GM19193 (cell line): Measurements from ENCODE around the gene TCEAL7.

Experiments used
- POLR2A ChIP-seq: IDR thresholded peaks from 4 replicates; pipeline ENCODE4 v1.6.1; 2011; ENCODE audit not compliant: insufficient read depth, insufficient read length; ENCODE audit errors: extremely low read depth

The TCEAL7 gene

GRCh38 chrX:103360092-103360491 lies 30.1 kb downstream of the TCEAL7 start:
- no peak for TF ChIP-seq POLR2A

- TF ChIP-seq POLR2A = no peak
Measured at GRCh38 chrX:103360916-103361315, 30.9 kb downstream of the TCEAL7 start.

GRCh38 chrX:103361798-103362197 lies 31.8 kb downstream of the TCEAL7 start:
- no peak for TF ChIP-seq POLR2A

GRCh38 chrX:103362474-103362873 lies 32.4 kb downstream of the TCEAL7 start:
- no peak for TF ChIP-seq POLR2A

GRCh38 chrX:103363046-103363445 lies 33.0 kb downstream of the TCEAL7 start:
- TF ChIP-seq POLR2A = no peak

GRCh38 chrX:103367502-103367901 lies 37.5 kb downstream of the TCEAL7 start:
- TF ChIP-seq POLR2A = no peak

GRCh38 chrX:103369479-103369878 lies 39.4 kb downstream of the TCEAL7 start:
- TF ChIP-seq POLR2A = no peak

GRCh38 chrX:103372886-103373285 lies 42.8 kb downstream of the TCEAL7 start:
- TF ChIP-seq POLR2A = no peak

- TF ChIP-seq POLR2A = no peak
Measured at GRCh38 chrX:103373581-103373980, 43.5 kb downstream of the TCEAL7 start.

- TF ChIP-seq POLR2A = no peak
Measured at GRCh38 chrX:103376118-103376978, 46.3 kb downstream of the TCEAL7 start, which contains the start of gene BEX3. TSS of gene BEX3 (plus strand) at chrX:103376538. CDS start at chrX:103377522, 984 bp downstream.

- no peak for TF ChIP-seq POLR2A
Measured at GRCh38 chrX:103376979-103377324, 46.9 kb downstream of the TCEAL7 start.

- no peak for TF ChIP-seq POLR2A
Measured at GRCh38 chrX:103378990-103379389, 49.0 kb downstream of the TCEAL7 start.
